ENCODE results near the gene HEBP2.

The HEBP2 gene

DNA sequence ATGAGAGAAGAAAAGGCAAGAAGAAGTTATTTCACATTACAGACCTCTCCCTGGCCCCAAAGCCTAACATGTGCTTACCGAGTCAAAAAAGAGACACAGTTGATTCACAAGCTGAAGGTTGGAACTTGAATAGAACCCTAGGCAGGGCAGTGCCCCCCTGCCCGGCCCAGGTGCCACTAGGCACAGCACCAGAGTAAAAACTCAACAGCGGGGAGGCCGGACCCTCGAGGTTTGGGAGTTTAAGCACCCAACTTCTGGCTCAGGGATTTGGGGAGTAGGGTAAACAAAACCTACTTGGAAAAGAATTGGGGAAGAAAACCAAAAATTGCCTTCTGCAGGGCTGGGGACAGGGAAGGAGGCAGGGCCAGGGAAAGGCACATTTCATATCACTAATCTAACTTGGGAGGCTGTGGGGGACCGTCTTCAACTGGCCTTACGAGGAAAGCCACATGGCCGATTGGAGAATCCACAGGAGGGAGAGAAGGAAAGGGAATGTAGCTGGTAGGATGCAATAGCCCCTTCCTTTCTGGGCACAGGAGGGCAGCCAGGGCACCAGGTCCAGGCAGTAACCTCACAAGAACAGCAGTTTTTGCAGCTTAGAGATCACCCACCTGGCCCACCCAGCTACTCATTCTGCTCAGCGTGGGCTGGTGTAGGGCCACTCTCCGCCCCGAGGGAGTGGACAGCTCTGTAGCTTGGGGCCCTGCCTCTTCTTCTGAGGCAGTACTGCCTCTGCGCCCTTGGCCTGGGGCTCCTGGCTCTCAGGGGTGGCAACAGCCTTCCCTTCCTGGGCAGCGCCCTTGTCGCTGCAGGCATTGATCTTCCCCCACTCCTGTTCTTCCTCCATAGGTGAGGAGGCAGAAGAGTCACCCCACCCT, 1.8 kb upstream of the HEBP2 start:
- Histone ChIP-seq H3K4me1 (ENCODE audit: control insufficient read depth in 1 of 2, insufficient read depth in 2 of 2, low read length in 2 of 2) (peaks cover 0 to 6% of the 10 kb centered on the region in 2 donors), H3K9me3 (ENCODE audit: control insufficient read depth in 1 of 2, low read length in 2 of 2) (no peaks in the 10 kb centered on the region), H3K27me3 (ENCODE audit: low read depth, low read length) (no peaks in the 10 kb centered on the region), H3K27ac (ENCODE audit: low read length) (no peak overlapping the region), H3K36me3 (ENCODE audit: control insufficient read depth in 1 of 2, insufficient read depth in 2 of 2, low read length in 2 of 2) (peaks cover 8 to 16% of the 10 kb centered on the region in 2 donors), H3K4me3 (ENCODE audit: low read depth in 1 of 2, low read length in 2 of 2) (no peak overlapping the region)

DNA sequence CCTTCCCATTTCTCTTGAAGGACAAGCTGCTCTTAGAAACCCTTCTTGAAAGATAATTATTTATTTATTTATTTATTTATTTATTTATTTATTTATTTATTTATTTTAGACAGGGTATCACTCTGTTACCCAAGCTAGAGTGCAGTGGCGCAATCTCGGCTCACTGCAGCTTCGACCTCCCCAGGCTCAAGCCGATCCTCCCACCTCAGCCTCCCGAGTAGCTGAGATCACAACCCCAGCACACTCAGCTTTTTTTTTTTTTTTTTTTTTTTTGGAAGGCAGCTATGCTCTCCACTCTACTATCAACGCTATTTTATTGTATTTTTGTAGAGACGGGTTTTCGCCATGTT, 1.2 kb upstream of the HEBP2 start:
- Histone ChIP-seq H3K36me3 (ENCODE audit: control insufficient read depth in 1 of 2, insufficient read depth in 2 of 2, low read length in 2 of 2) (peaks cover 13 to 22% of the 10 kb centered on the region in 2 donors), H3K27ac (ENCODE audit: low read length) (no peak overlapping the region), H3K9me3 (ENCODE audit: control insufficient read depth in 1 of 2, low read length in 2 of 2) (no peaks in the 10 kb centered on the region), H3K4me3 (ENCODE audit: low read depth in 1 of 2, low read length in 2 of 2) (peak overlapping the region; percentile 84 to 90), H3K27me3 (ENCODE audit: low read depth, low read length) (no peaks in the 10 kb centered on the region), H3K4me1 (ENCODE audit: control insufficient read depth in 1 of 2, insufficient read depth in 2 of 2, low read length in 2 of 2) (peaks cover 0 to 6% of the 10 kb centered on the region in 2 donors)

DNA sequence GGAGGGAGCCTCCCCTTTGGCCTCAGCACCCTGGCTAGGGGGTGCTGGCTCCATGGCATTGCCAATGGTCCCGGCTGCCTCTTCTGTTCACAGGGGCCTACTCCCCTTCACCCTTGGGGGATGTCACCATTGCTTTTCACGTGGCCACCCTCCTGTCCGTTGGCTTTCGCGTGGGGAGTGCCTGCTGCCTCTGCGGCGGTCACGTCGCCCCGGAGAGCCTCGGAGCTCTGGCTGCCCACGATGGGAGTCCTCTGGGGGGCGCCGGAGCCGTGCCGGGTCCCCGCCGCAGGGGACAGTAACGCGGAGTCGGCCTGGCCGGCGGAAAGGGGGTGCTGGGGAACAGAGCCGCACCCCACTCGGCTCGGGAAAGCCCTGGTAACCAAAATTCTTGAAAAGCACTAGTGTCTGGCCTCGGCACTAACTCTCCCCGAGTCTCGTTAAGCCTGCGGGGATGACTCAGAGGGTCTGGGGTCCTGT, 661 bp upstream of the HEBP2 start:
- Histone ChIP-seq H3K4me3 (ENCODE audit: low read depth in 1 of 2, low read length in 2 of 2) (peak overlapping the region; percentile 84 to 90), H3K36me3 (ENCODE audit: control insufficient read depth in 1 of 2, insufficient read depth in 2 of 2, low read length in 2 of 2) (peaks cover 16 to 28% of the 10 kb centered on the region in 2 donors), H3K9me3 (ENCODE audit: control insufficient read depth in 1 of 2, low read length in 2 of 2) (no peaks in the 10 kb centered on the region), H3K27me3 (ENCODE audit: low read depth, low read length) (no peaks in the 10 kb centered on the region), H3K27ac (ENCODE audit: low read length) (peak overlapping the region; percentile 90), H3K4me1 (ENCODE audit: control insufficient read depth in 1 of 2, insufficient read depth in 2 of 2, low read length in 2 of 2) (peaks cover 0 to 6% of the 10 kb centered on the region in 2 donors)

DNA sequence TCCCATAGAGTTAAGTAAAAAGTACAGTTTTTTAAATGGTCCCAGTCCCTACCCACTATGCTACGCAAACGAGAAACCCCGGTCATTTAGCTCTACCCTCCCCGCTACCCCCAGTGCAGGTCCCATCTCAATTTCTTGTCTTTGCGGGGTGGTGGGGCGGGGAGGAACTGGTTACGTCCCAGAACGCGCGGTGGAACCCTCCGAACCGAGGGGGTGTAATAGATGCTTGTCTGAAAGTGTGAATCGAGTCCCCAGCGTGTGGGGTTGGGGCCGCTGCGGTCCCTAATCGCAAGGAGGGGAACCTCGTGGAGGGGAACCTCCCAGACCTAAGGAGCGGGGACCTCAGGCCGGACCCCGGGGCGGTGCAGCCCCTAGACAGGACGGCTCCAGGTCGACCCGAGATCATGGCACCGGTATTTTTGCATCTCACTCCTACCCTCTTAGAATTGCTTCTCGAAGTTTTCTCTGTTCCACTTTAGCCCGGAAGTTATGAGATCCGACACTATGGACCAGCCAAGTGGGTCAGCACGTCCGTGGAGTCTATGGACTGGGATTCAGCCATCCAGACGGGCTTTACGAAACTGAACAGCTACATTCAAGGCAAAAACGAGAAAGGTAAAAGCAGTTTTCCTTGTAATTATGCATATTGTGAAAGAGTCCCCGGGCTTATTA, 779 bp downstream of the HEBP2 start:
- H3K4me1 ChIP-seq (ENCODE audit: control insufficient read depth in 1 of 2, insufficient read depth in 2 of 2, low read length in 2 of 2) = peaks cover 0 to 6% of the 10 kb centered on the region in 2 donors
- peak overlapping the region; percentile 83 for H3K27ac ChIP-seq (ENCODE audit: low read length)
- H3K27me3 ChIP-seq (ENCODE audit: low read depth, low read length) = no peaks in the 10 kb centered on the region
- no peaks in the 10 kb centered on the region for H3K9me3 ChIP-seq (ENCODE audit: control insufficient read depth in 1 of 2, low read length in 2 of 2)
- peaks cover 27 to 40% of the 10 kb centered on the region in 2 donors for H3K36me3 ChIP-seq (ENCODE audit: control insufficient read depth in 1 of 2, insufficient read depth in 2 of 2, low read length in 2 of 2)
- peak overlapping the region; percentile 84 to 90 for H3K4me3 ChIP-seq (ENCODE audit: low read depth in 1 of 2, low read length in 2 of 2)

DNA sequence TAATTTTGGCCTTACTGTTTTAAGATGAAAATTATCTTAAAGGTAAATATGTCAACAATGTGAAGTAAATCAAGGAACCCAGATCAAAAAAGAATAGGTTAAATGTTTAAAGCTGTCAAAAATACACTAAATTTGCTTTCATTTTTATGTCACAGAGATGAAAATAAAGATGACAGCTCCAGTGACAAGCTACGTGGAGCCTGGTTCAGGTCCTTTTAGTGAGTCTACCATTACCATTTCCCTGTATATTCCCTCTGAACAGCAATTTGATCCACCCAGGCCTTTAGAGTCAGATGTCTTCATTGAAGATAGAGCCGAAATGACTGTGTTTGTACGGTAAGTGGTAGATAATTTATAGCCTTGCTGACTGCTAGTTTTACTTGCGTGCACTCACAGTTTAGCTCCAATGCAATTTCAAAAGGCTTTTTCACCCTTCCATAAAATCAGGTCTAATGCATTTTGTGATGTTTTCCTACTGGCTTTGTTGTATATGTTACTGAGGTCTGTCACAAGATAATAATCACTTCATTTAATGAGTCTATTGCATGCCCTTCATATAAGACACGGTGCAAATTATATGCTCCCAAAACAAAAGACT, 1.9 kb downstream of the HEBP2 start:
- peak overlapping the region; percentile 6 for H3K27ac ChIP-seq (ENCODE audit: low read length)
- peak overlapping the region in 1 of 2 donors; percentile 84 for H3K4me3 ChIP-seq (ENCODE audit: low read depth in 1 of 2, low read length in 2 of 2)
- no peaks in the 10 kb centered on the region for H3K27me3 ChIP-seq (ENCODE audit: low read depth, low read length)
- H3K9me3 ChIP-seq (ENCODE audit: control insufficient read depth in 1 of 2, low read length in 2 of 2) = no peaks in the 10 kb centered on the region
- peaks cover 0 to 6% of the 10 kb centered on the region in 2 donors for H3K4me1 ChIP-seq (ENCODE audit: control insufficient read depth in 1 of 2, insufficient read depth in 2 of 2, low read length in 2 of 2)
- peaks cover 33 to 49% of the 10 kb centered on the region in 2 donors for H3K36me3 ChIP-seq (ENCODE audit: control insufficient read depth in 1 of 2, insufficient read depth in 2 of 2, low read length in 2 of 2)

GRCh38 chr6:138406443-138406842, 2.4 kb downstream of the HEBP2 start:
- Histone ChIP-seq H3K9me3 (ENCODE audit: control insufficient read depth in 1 of 2, low read length in 2 of 2) (no peaks in the 10 kb centered on the region), H3K4me3 (ENCODE audit: low read depth in 1 of 2, low read length in 2 of 2) (no peak overlapping the region), H3K36me3 (ENCODE audit: control insufficient read depth in 1 of 2, insufficient read depth in 2 of 2, low read length in 2 of 2) (peaks cover 35 to 51% of the 10 kb centered on the region in 2 donors)

DNA sequence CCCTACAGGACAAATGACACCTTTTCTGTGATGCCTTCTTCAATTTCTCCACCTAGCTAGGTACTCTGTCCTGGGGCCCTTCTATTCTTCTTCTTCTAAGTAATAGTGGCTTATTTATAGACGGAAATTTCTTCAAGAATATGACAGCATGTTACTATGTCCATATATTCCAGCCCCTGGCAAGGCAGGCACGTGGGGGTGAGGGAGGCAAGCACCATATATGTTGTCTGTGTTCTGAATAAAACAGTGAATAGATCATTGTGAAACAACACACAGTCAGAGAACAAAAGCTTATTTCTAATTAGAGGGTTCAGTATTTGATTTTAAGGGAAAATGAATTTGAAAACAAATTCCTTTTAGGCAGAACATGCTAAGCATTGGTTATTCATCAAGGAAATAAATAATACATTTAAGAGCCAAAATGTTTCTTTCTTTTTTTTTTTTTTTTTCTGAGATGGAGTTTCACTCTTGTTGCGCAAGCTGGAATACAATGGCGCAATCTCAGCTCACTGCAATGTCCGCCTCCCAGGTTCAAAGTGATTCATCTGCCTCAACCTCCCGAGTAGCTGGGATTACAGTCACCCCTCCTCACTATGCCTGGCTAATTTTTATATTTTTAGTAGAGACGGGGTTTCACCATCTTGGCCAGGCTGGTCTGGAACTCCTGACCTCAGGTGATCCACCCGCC, 6.2 kb downstream of the HEBP2 start:
- H3K36me3 ChIP-seq (ENCODE audit: control insufficient read depth in 1 of 2, insufficient read depth in 2 of 2, low read length in 2 of 2) = peaks cover 50 to 80% of the 10 kb centered on the region in 2 donors

More at GRCh38 chr6:138406443-138406842, 2.4 kb downstream of the HEBP2 start:
- Histone ChIP-seq H3K27ac (ENCODE audit: low read length) (peak overlapping the region; percentile 6), H3K4me1 (ENCODE audit: control insufficient read depth in 1 of 2, insufficient read depth in 2 of 2, low read length in 2 of 2) (peaks cover 0 to 6% of the 10 kb centered on the region in 2 donors), H3K27me3 (ENCODE audit: low read depth, low read length) (no peaks in the 10 kb centered on the region)

GRCh38 chr6:138410972-138411880, 7.2 kb downstream of the HEBP2 start:
- Histone ChIP-seq H3K36me3 (ENCODE audit: control insufficient read depth in 1 of 2, insufficient read depth in 2 of 2, low read length in 2 of 2) (peaks cover 49 to 73% of the 10 kb centered on the region in 2 donors), H3K9me3 (ENCODE audit: control insufficient read depth in 1 of 2, low read length in 2 of 2) (no peaks in the 10 kb centered on the region), H3K4me1 (ENCODE audit: control insufficient read depth in 1 of 2, insufficient read depth in 2 of 2, low read length in 2 of 2) (no peaks in the 10 kb centered on the region), H3K4me3 (ENCODE audit: low read depth in 1 of 2, low read length in 2 of 2) (no peak overlapping the region), H3K27ac (ENCODE audit: low read length) (no peak overlapping the region), H3K27me3 (ENCODE audit: low read depth, low read length) (no peaks in the 10 kb centered on the region)

More for the DNA sequence above, 6.2 kb downstream of the HEBP2 start:
- Histone ChIP-seq H3K27ac (ENCODE audit: low read length) (no peak overlapping the region), H3K4me3 (ENCODE audit: low read depth in 1 of 2, low read length in 2 of 2) (no peak overlapping the region), H3K9me3 (ENCODE audit: control insufficient read depth in 1 of 2, low read length in 2 of 2) (no peaks in the 10 kb centered on the region), H3K4me1 (ENCODE audit: control insufficient read depth in 1 of 2, insufficient read depth in 2 of 2, low read length in 2 of 2) (peaks cover 0 to 3% of the 10 kb centered on the region in 2 donors), H3K27me3 (ENCODE audit: low read depth, low read length) (no peaks in the 10 kb centered on the region)

DNA sequence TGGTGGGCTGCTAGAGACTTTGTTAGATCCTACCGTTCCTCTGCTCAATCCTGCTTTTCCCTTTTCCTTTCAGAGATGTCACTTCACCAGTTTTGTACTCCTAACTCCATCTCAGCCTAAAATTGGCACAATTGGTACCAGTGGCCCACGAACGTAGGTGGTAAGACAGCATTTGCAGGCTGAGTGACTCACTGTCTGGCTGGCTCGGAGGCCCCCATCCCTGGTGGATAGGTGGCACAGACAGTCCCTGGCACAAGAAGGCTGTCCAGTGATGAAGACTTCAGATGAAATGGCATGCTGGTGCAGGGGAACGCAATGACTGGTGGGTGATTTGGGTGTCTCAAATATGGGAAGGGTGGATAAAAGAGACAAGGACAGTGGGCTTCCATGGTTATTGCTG, 11.1 kb downstream of the HEBP2 start:
- Histone ChIP-seq H3K9me3 (ENCODE audit: control insufficient read depth in 1 of 2, low read length in 2 of 2) (no peaks in the 10 kb centered on the region), H3K27ac (ENCODE audit: low read length) (no peak overlapping the region), H3K36me3 (ENCODE audit: control insufficient read depth in 1 of 2, insufficient read depth in 2 of 2, low read length in 2 of 2) (peaks cover 25 to 61% of the 10 kb centered on the region in 2 donors), H3K4me1 (ENCODE audit: control insufficient read depth in 1 of 2, insufficient read depth in 2 of 2, low read length in 2 of 2) (no peaks in the 10 kb centered on the region), H3K4me3 (ENCODE audit: low read depth in 1 of 2, low read length in 2 of 2) (no peak overlapping the region), H3K27me3 (ENCODE audit: low read depth, low read length) (no peaks in the 10 kb centered on the region)

DNA sequence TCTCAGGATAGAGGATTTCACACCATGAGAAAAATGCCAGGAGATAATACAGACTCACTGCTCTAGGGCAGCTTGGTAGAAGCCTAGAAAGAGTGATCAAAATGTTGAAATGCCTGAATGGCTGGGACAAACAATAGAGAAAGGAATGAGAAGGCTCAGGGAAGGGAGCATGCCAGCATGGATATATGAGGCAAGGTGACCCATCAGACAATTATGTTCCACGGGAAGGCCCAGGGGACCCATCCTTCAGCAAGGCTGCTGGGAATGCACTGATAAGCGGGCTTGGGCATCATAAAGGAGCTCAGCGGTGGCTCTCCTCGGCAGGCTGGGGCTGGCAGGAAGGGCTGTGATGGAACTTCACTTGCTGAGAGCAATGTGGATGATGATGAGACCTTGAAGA, 12.2 kb downstream of the HEBP2 start:
- Histone ChIP-seq H3K4me1 (ENCODE audit: control insufficient read depth in 1 of 2, insufficient read depth in 2 of 2, low read length in 2 of 2) (no peaks in the 10 kb centered on the region), H3K27me3 (ENCODE audit: low read depth, low read length) (no peaks in the 10 kb centered on the region), H3K9me3 (ENCODE audit: control insufficient read depth in 1 of 2, low read length in 2 of 2) (no peaks in the 10 kb centered on the region), H3K4me3 (ENCODE audit: low read depth in 1 of 2, low read length in 2 of 2) (no peak overlapping the region), H3K36me3 (ENCODE audit: control insufficient read depth in 1 of 2, insufficient read depth in 2 of 2, low read length in 2 of 2) (peaks cover 20 to 57% of the 10 kb centered on the region in 2 donors), H3K27ac (ENCODE audit: low read length) (no peak overlapping the region)

Data from muscle layer of duodenum (tissue), 2 donors.